WTC11 (cell line): ENCODE results near the gene SPOP. TPM values are rescaled to one million over a fixed set of nuclear protein-coding genes. Genes with fewer than 3 reads are reported as not detected.

Experiments
- ATAC-seq: fragments of 200-7000 bp; cut with Tn5 transposase; 2 replicates; pipeline ENCODE4 v1.10.0; 2021; ENCODE audit warnings: mild to moderate bottlenecking, moderate library complexity
- CTCF ChIA-PET: fragments of 300-600 bp; sonication (Branson Sonifier 250); formaldehyde crosslinking; loops from one replicate; lab custom pipeline; 2021; ENCODE audit warnings: antibody characterized with exemption; lab: Charles Lee
- POLR2A ChIA-PET: fragments of 350-600 bp; sonication (Branson Sonifier 250); formaldehyde crosslinking; loops from one replicate; lab custom pipeline; 2021; ENCODE audit warnings: antibody characterized with exemption; lab: Charles Lee
- DNase-seq: peaks from one replicate; pipeline ENCODE4 v3.0.0; 2021; ENCODE audit warnings: low spot score
- H3K27ac Mint-ChIP-seq: 2 replicates; pipeline ENCODE4 v1.8.0; 2021; ENCODE audit warnings: mixed read lengths
- H3K27me3 Mint-ChIP-seq: 2 replicates; pipeline ENCODE4 v1.8.0; 2021; ENCODE audit warnings: low read depth, mild to moderate bottlenecking, moderate library complexity, mixed read lengths
- H3K36me3 Mint-ChIP-seq: 2 replicates; pipeline ENCODE4 v1.8.0; 2021; ENCODE audit warnings: mixed read lengths
- H3K4me1 Mint-ChIP-seq: 2 replicates; pipeline ENCODE4 v1.8.0; 2022; ENCODE audit warnings: mixed read lengths
- H3K4me3 Mint-ChIP-seq: 2 replicates; pipeline ENCODE4 v1.8.0; 2021; ENCODE audit warnings: mild to moderate bottlenecking, moderate library complexity, mixed read lengths
- H3K9me3 Mint-ChIP-seq: 2 replicates; pipeline ENCODE4 v1.8.0; 2021; ENCODE audit warnings: mixed read lengths
- ATF1 ChIP-seq: sonication (generic); formaldehyde crosslinking; IDR thresholded peaks from 2 replicates; pipeline ENCODE4 v1.8.1; 2023; ENCODE audit warnings: mild to moderate bottlenecking, moderate library complexity, missing genetic modification reagents
- ATF3 ChIP-seq: sonication (generic); formaldehyde crosslinking; conservative IDR thresholded peaks from 2 replicates; pipeline ENCODE4 v1.8.1; 2022; ENCODE audit warnings: mild to moderate bottlenecking, missing genetic modification reagents
- CTCF ChIP-seq: fragments of 200-600 bp; IDR thresholded peaks from 2 replicates; pipeline ENCODE4 v1.8.0; 2022; ENCODE audit warnings: antibody characterized with exemption
- E2F5 ChIP-seq: sonication (generic); formaldehyde crosslinking; IDR thresholded peaks from 2 replicates; pipeline ENCODE4 v1.8.1; 2022; ENCODE audit warnings: mild to moderate bottlenecking, moderate library complexity, missing genetic modification reagents
- ELF4 ChIP-seq: sonication (generic); formaldehyde crosslinking; IDR thresholded peaks from 2 replicates; pipeline ENCODE4 v1.8.1; 2022; ENCODE audit warnings: low read depth, mild to moderate bottlenecking, moderate library complexity, missing genetic modification reagents
- ERG ChIP-seq: fragments of 250-450 bp; sonication (Bioruptor Pico); IDR thresholded peaks from 2 replicates; pipeline ENCODE4 v1.8.0; 2021; ENCODE audit warnings: mild to moderate bottlenecking
- ETV6 ChIP-seq: sonication (generic); formaldehyde crosslinking; IDR thresholded peaks from 2 replicates; pipeline ENCODE4 v1.8.1; 2022; ENCODE audit warnings: mild to moderate bottlenecking, missing genetic modification reagents
- FOXJ3 ChIP-seq: sonication (generic); formaldehyde crosslinking; IDR thresholded peaks from 2 replicates; pipeline ENCODE4 v1.9.0; 2021; ENCODE audit warnings: missing genetic modification reagents, mild to moderate bottlenecking, borderline replicate concordance
- FOXK1 ChIP-seq: sonication (generic); formaldehyde crosslinking; IDR thresholded peaks from 2 replicates; pipeline ENCODE4 v1.8.0; 2022; ENCODE audit warnings: mild to moderate bottlenecking, moderate library complexity, missing genetic modification reagents
- FOXP4 ChIP-seq: sonication (generic); formaldehyde crosslinking; IDR thresholded peaks from 2 replicates; pipeline ENCODE4 v1.8.0; 2022; ENCODE audit warnings: mild to moderate bottlenecking, missing genetic modification reagents
- GTF2I ChIP-seq: fragments of 250-450 bp; sonication (Bioruptor Pico); conservative IDR thresholded peaks from 2 replicates; pipeline ENCODE4 v1.4.0; 2021; ENCODE audit warnings: mild to moderate bottlenecking
- JAZF1 ChIP-seq: fragments of 250-450 bp; sonication (Bioruptor Pico); IDR thresholded peaks from 2 replicates; pipeline ENCODE4 v1.9.0; 2021; ENCODE audit warnings: moderate library complexity, mild to moderate bottlenecking, inconsistent platforms
- JUN ChIP-seq: sonication (generic); formaldehyde crosslinking; IDR thresholded peaks from 2 replicates; pipeline ENCODE4 v1.8.0; 2023; ENCODE audit warnings: mild to moderate bottlenecking, missing genetic modification reagents
- MXD4 ChIP-seq: fragments of 250-450 bp; sonication (Bioruptor Pico); IDR thresholded peaks from 2 replicates; pipeline ENCODE4 v1.8.0; 2021; ENCODE audit warnings: mild to moderate bottlenecking, moderate library complexity, borderline replicate concordance
- NFYB ChIP-seq: sonication (generic); formaldehyde crosslinking; conservative IDR thresholded peaks from 2 replicates; pipeline ENCODE4 v1.8.0; 2022; ENCODE audit warnings: low read depth, missing genetic modification reagents
- NR1H2 ChIP-seq: sonication (generic); formaldehyde crosslinking; IDR thresholded peaks from 2 replicates; pipeline ENCODE4 v1.9.0; 2021; ENCODE audit warnings: mild to moderate bottlenecking, moderate library complexity, missing genetic modification reagents
- NR2C2 ChIP-seq: sonication (generic); formaldehyde crosslinking; IDR thresholded peaks from 2 replicates; pipeline ENCODE4 v1.8.0; 2022; ENCODE audit warnings: mild to moderate bottlenecking, missing genetic modification reagents
- RELA ChIP-seq: sonication (generic); formaldehyde crosslinking; IDR thresholded peaks from 2 replicates; pipeline ENCODE4 v1.8.1; 2022; ENCODE audit warnings: missing genetic modification reagents, mild to moderate bottlenecking, borderline replicate concordance
- SMAD4 ChIP-seq: sonication (generic); formaldehyde crosslinking; IDR thresholded peaks from 2 replicates; pipeline ENCODE4 v1.8.0; 2022; ENCODE audit warnings: mild to moderate bottlenecking, missing genetic modification reagents
- STAT6 ChIP-seq: sonication (generic); formaldehyde crosslinking; conservative IDR thresholded peaks from 2 replicates; pipeline ENCODE4 v1.8.1; 2023; ENCODE audit warnings: mild to moderate bottlenecking, low read depth, missing genetic modification reagents, moderate library complexity
- TP53 ChIP-seq: sonication (generic); formaldehyde crosslinking; IDR thresholded peaks from 2 replicates; pipeline ENCODE4 v1.8.1; 2023; ENCODE audit warnings: mild to moderate bottlenecking, missing genetic modification reagents
- ZMAT4 ChIP-seq: fragments of 250-450 bp; sonication (Bioruptor Pico); IDR thresholded peaks from 2 replicates; pipeline ENCODE4 v1.9.0; 2021; ENCODE audit warnings: mild to moderate bottlenecking
- ZNF263 ChIP-seq: sonication (generic); formaldehyde crosslinking; IDR thresholded peaks from 2 replicates; pipeline ENCODE4 v1.8.1; 2022; ENCODE audit warnings: low read depth, mild to moderate bottlenecking, moderate library complexity, missing genetic modification reagents
- ZNF396 ChIP-seq: fragments of 250-450 bp; sonication (Bioruptor Pico); IDR thresholded peaks from 2 replicates; pipeline ENCODE4 v1.8.0; 2021; ENCODE audit warnings: mild to moderate bottlenecking, moderate library complexity, borderline replicate concordance
- ZNF671 ChIP-seq: fragments of 250-450 bp; sonication (Bioruptor Pico); IDR thresholded peaks from 2 replicates; pipeline ENCODE4 v1.8.0; 2021; ENCODE audit warnings: mild to moderate bottlenecking
- total RNA-seq: library from RNA; stranded (reverse); gene quantifications from 3 replicates; pipeline ENCODE4 v1.2.3, GENCODE V29; 2021

The SPOP gene
- total RNA-seq, 1 experiment from 2014 or later, result 19.2 TPM

GRCh38 chr17:49588312-49588711, 89.6 kb downstream of the SPOP start:
- no peak overlapping the region for H3K27ac Mint-ChIP-seq
- POLR2A ChIA-PET, result interaction anchor here (1.0 kb wide), 1 partner anchor 89 kb away, joined by 3 read pairs; the partner anchor contains the start of gene SPOP
- TF ChIP-seq ZNF396 (CRISPR knock-in tag) (no peak), ZNF671 (CRISPR knock-in tag) (no peak), ZMAT4 (CRISPR knock-in tag) (no peak), JUN (no peak), NR1H2 (CRISPR knock-in tag) (no peak), NR2C2 (no peak), ATF3 (CRISPR knock-in tag) (no peak)
- ATAC-seq (no peak), DNase-seq (no peak)
- no peak overlapping the region for H3K4me3 Mint-ChIP-seq
- H3K4me1 Mint-ChIP-seq, result peaks cover 8% of the 10 kb centered on the region
- H3K27me3 Mint-ChIP-seq, result no peaks in the 10 kb centered on the region
- CTCF ChIA-PET, result interaction anchor here (0.5 to 1.9 kb wide), 3 partner anchors 11 to 356 kb away, joined by 4 to 5 read pairs (median 5); no protein-coding TSS in a partner anchor
- no peaks in the 10 kb centered on the region for H3K9me3 Mint-ChIP-seq
- H3K36me3 Mint-ChIP-seq, result no peaks in the 10 kb centered on the region

- H3K36me3 Mint-ChIP-seq, result no peaks in the 10 kb centered on the region
- H3K27ac Mint-ChIP-seq, result no peak overlapping the region
- POLR2A ChIA-PET, result interaction anchor here (0.7 to 1.0 kb wide), 2 partner anchors 90 to 132 kb away, joined by 3 to 4 read pairs; partner anchors contain the start of gene SPOP
- DNase-seq, result no peak
- no peaks in the 10 kb centered on the region for H3K27me3 Mint-ChIP-seq
- H3K4me1 Mint-ChIP-seq, result peaks cover 6% of the 10 kb centered on the region
- H3K9me3 Mint-ChIP-seq, result no peaks in the 10 kb centered on the region
- no peak for TF ChIP-seq NFYB (CRISPR knock-in tag)
- TF ChIP-seq FOXP4 (CRISPR knock-in tag), result no peak
- no peak for TF ChIP-seq ETV6 (CRISPR knock-in tag)
- TF ChIP-seq CTCF, result no peak
- no peak for TF ChIP-seq TP53 (CRISPR knock-in tag)
- no peak for TF ChIP-seq ELF4 (CRISPR knock-in tag)
- no peak for TF ChIP-seq NR2C2
- no peak for TF ChIP-seq ZNF263
- no peak for TF ChIP-seq MXD4
- no peak for TF ChIP-seq ATF1 (CRISPR knock-in tag)
- no peak for TF ChIP-seq SMAD4 (CRISPR knock-in tag)
- no peak for TF ChIP-seq JUN
- TF ChIP-seq FOXK1, result no peak
- no peak for TF ChIP-seq FOXJ3 (CRISPR knock-in tag)
- no peak for TF ChIP-seq RELA
- TF ChIP-seq STAT6, result no peak
- no peak for TF ChIP-seq ERG (CRISPR knock-in tag)
- TF ChIP-seq GTF2I (CRISPR knock-in tag), result no peak
- no peak for TF ChIP-seq JAZF1
- TF ChIP-seq E2F5 (CRISPR knock-in tag), result no peak
- no peak for ATAC-seq
- CTCF ChIA-PET, result interaction anchor here (0.5 to 1.9 kb wide), 3 partner anchors 11 to 356 kb away, joined by 4 to 5 read pairs (median 5); no protein-coding TSS in a partner anchor
- H3K4me3 Mint-ChIP-seq, result no peak overlapping the region
These were observed 90.4 kb downstream of the SPOP start for GRCh38 chr17:49587366-49588073.
